Activated gamma-delta T cell (primary cell): ENCODE results near the gene PRPF40A.

ENCODE experiments used
- DNase-seq: peaks from one replicate; lab custom pipeline; 2025; lab: John Stamatoyannopoulos, UW

The PRPF40A gene

GRCh38 chr2:152620208-152620607, 97.1 kb downstream of the PRPF40A start:
- DNase-seq: no peak

GRCh38 chr2:152618193-152618564, 99.1 kb downstream of the PRPF40A start:
- DNase-seq: no peak

GRCh38 chr2:152617456-152618192, 99.6 kb downstream of the PRPF40A start:
- no peak for DNase-seq

- DNase-seq: no peak
Observed at GRCh38 chr2:152615177-152615576, 102.1 kb downstream of the PRPF40A start.

- DNase-seq: no peak
Observed at GRCh38 chr2:152613235-152613634, 104.0 kb downstream of the PRPF40A start.

GRCh38 chr2:152611458-152612231, 105.6 kb downstream of the PRPF40A start:
- no peak for DNase-seq

- DNase-seq: no peak
Observed at GRCh38 chr2:152609699-152610098, 107.6 kb downstream of the PRPF40A start.

- DNase-seq: no peak
Observed at GRCh38 chr2:152609154-152609553, 108.1 kb downstream of the PRPF40A start.

GRCh38 chr2:152607793-152608300, 109.4 kb downstream of the PRPF40A start:
- no peak for DNase-seq

GRCh38 chr2:152606941-152607340, 110.3 kb downstream of the PRPF40A start:
- DNase-seq: no peak

- DNase-seq: no peak
Observed at GRCh38 chr2:152606081-152606480, 111.2 kb downstream of the PRPF40A start.

GRCh38 chr2:152603166-152603565, 114.1 kb downstream of the PRPF40A start:
- DNase-seq: no peak

- no peak for DNase-seq
Observed at GRCh38 chr2:152602750-152603149, 114.5 kb downstream of the PRPF40A start.
